Measurements from ENCODE around the gene HK2. TPM values are rescaled to one million over a fixed set of nuclear protein-coding genes. Genes with fewer than 3 reads are reported as not detected.

Gene HK2
- total RNA-seq, 1 donor from 2014 or later = 19.0 TPM

DNA sequence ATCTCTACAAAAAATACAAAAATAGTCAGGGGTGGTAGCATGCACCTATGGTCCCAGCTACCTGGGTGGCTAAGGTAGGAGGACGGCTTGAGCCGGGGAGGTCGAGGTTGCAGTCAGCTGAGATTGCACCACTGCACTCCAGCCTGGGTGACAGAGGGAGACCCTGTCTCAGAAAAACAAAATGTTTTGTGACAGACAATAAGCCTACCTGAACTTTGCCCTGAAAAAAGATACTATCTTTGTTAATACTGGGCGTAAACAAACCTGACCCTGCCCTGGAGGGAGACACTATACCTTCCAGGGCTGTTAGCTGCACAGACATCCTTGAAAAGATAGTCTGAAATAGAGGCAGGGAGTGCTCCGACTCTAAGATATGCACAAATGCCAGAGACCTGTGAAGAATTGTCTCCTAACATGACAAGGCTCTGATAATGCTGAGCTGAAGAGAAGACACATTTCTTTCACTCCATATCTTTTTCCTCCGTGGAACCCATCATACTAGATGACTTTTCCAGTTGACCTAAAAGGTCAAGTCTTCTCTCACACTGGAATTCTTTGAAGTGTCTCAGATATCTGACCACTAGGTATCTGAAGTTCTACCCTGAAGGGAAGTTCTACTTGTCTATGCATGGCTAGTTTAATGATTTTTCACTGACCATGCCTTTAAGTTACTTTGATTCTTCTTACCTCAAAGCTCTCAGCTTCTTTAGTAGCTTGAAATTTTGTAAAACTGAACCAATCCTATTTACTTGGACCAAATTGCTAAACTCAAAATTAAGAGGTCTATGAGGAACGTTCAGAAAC, 20.9 kb upstream of the HK2 start:
- H3K4me1 ChIP-seq = no peaks in the 10 kb centered on the region
- H3K36me3 ChIP-seq = no peaks in the 10 kb centered on the region
- no peak for DNase-seq
- no peak overlapping the region for H3K27ac ChIP-seq (replicated peaks)
- H3K27me3 ChIP-seq (ENCODE audit: low read depth) = peaks cover 21% of the 10 kb centered on the region
- H3K4me3 ChIP-seq = no peak overlapping the region
- TF ChIP-seq, protein P1, sequence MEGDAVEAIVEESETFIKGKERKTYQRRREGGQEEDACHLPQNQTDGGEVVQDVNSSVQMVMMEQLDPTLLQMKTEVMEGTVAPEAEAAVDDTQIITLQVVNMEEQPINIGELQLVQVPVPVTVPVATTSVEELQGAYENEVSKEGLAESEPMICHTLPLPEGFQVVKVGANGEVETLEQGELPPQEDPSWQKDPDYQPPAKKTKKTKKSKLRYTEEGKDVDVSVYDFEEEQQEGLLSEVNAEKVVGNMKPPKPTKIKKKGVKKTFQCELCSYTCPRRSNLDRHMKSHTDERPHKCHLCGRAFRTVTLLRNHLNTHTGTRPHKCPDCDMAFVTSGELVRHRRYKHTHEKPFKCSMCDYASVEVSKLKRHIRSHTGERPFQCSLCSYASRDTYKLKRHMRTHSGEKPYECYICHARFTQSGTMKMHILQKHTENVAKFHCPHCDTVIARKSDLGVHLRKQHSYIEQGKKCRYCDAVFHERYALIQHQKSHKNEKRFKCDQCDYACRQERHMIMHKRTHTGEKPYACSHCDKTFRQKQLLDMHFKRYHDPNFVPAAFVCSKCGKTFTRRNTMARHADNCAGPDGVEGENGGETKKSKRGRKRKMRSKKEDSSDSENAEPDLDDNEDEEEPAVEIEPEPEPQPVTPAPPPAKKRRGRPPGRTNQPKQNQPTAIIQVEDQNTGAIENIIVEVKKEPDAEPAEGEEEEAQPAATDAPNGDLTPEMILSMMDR (IDR thresholded peaks at IDR 0.05; ENCODE audit: borderline replicate concordance) = no peak
- intact Hi-C loops (cut with micrococcal nuclease) = no loop called here
- no peaks in the 10 kb centered on the region for H3K9me3 ChIP-seq (replicated peaks)

DNA sequence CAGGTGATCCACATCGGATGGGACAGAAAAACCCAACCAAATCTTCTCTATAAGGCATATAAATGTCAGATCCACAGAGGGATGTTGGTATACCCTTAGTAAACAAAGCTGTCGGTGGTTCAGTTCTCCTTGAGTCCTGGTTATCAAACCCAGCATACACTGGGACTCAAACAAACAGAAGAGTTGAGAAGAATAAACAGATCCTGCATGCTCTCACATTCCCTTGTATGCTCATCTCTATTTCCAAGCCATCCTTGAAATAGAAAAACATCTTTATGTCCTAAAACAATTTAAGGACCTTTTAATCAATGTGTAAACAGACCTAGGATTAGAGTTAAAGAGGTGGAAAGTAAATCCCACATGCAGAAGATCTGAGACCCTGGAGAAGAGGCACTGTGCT, 19.8 kb upstream of the HK2 start:
- TF ChIP-seq, protein P1 (IDR thresholded peaks at IDR 0.05; ENCODE audit: borderline replicate concordance) = no peak
- DNase-seq = no peak
- no peaks in the 10 kb centered on the region for H3K4me1 ChIP-seq
- no peaks in the 10 kb centered on the region for H3K9me3 ChIP-seq (replicated peaks)
- H3K27ac ChIP-seq (replicated peaks) = no peak overlapping the region
- peaks cover 14% of the 10 kb centered on the region for H3K27me3 ChIP-seq (ENCODE audit: low read depth)
- H3K36me3 ChIP-seq = no peaks in the 10 kb centered on the region
- H3K4me3 ChIP-seq = no peak overlapping the region
- intact Hi-C loops (cut with micrococcal nuclease) = no loop called here

DNA sequence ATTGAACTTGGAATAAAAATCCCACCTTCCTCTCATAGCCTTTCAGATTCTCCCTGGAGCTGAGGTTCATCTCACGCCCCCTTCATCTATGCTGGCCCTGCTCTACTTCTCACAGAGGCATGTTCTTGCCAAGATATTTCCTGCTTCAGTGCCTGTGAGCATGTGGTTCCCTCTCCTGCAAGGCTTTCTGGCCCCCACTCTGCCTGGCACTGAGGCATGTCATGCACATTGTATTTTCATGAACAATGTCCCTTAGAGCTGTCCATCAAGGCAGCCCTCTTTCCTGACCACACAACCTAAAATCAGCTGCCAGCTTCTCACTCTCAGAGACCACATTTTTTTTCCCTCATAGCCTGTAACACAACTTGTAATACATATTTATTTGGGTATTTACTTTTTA, 18.0 kb upstream of the HK2 start:
- Histone ChIP-seq H3K27me3 (ENCODE audit: low read depth) (peaks cover 8% of the 10 kb centered on the region), H3K27ac (replicated peaks) (no peak overlapping the region), H3K9me3 (replicated peaks) (no peaks in the 10 kb centered on the region), H3K36me3 (no peaks in the 10 kb centered on the region), H3K4me3 (no peak overlapping the region), H3K4me1 (no peaks in the 10 kb centered on the region)
- no peak for DNase-seq
- intact Hi-C loops (cut with micrococcal nuclease) = no loop called here
- TF ChIP-seq, protein P1 (IDR thresholded peaks at IDR 0.05; ENCODE audit: borderline replicate concordance) = no peak

DNA sequence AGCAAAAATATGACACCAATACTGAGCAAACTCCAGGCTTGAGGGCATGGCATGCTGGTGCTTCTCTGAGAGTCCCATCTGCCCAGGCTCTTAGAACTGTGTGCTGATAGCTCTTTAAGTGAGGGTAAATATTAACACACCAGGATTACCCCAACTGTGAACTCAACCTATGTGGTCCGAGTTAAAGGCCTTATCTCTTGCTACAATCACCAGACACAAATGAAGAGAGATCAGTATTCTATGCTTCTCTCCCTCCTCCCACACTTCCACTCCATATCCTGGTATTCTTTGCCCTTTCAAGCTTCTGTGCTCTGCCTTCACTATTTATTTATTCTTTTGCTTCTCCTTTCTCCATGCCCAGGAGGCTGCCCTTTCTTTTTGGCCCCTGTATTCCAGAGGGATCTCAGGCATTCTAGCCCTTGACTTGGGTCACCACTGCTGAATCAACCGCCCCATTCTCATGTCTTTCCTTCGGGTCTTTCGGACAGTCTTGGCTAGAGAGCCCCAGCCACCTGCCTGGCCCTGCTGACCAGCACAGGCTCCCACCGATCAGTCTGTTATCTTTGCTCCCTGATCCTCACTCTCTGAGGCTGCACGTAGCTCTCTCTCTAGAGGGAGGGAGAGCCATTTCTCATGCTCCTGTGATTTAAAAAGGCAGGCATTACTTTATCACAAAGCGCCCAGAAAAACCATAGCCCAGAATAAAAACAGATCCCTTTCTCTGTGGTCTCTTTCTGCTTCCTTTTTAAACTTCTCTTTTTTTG, 17.2 kb upstream of the HK2 start:
- Histone ChIP-seq H3K27me3 (ENCODE audit: low read depth) (peaks cover 8% of the 10 kb centered on the region), H3K9me3 (replicated peaks) (no peaks in the 10 kb centered on the region), H3K27ac (replicated peaks) (peak overlapping the region; percentile 48), H3K4me3 (no peak overlapping the region), H3K4me1 (no peaks in the 10 kb centered on the region), H3K36me3 (no peaks in the 10 kb centered on the region)
- TF ChIP-seq, protein P1 (IDR thresholded peaks at IDR 0.05; ENCODE audit: borderline replicate concordance) = no peak
- intact Hi-C loops (cut with micrococcal nuclease) = no loop called here
- DNase-seq = no peak

DNA sequence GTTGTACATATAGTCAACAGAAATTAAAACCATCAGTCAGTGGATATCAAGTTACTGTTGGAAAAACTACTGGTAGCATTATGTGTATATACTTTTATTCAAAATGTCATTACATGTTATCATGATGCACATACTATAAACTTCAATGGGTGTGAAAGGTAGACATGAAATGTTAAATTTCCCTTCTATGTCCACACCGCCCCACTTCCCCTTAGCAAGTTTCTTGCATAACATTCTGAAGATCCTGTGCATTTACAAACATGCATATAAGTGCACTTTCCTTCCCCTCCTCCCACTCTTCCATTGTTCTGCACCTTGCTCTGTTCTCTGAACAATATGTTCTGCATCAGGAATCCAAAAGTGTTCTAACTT, 16.6 kb upstream of the HK2 start:
- Histone ChIP-seq H3K27ac (replicated peaks) (no peak overlapping the region), H3K36me3 (no peaks in the 10 kb centered on the region), H3K27me3 (ENCODE audit: low read depth) (peaks cover 4% of the 10 kb centered on the region), H3K4me1 (no peaks in the 10 kb centered on the region), H3K4me3 (no peak overlapping the region), H3K9me3 (replicated peaks) (no peaks in the 10 kb centered on the region)
- intact Hi-C loops (cut with micrococcal nuclease) = no loop called here
- TF ChIP-seq, protein P1 (IDR thresholded peaks at IDR 0.05; ENCODE audit: borderline replicate concordance) = no peak
- no peak for DNase-seq
